OCI-LY7 (cell line): ENCODE measurements around the gene CFAP65. TPM values are rescaled to one million over a fixed set of nuclear protein-coding genes. Genes with fewer than 3 reads are reported as not detected.

Source experiments
- BruUV-seq: library from RNA; stranded (reverse); fragments of 400-500 nt; replicated peaks from 2 replicates; lab custom pipeline; 2021; lab: Mats Ljungman, UMichigan
- CTCF ChIA-PET: fragments of 300-600 bp; sonication (Branson Sonifier 250); formaldehyde crosslinking; loops from one replicate; lab custom pipeline; 2022; ENCODE audit warnings: antibody characterized with exemption; ENCODE audit not compliant: unreplicated experiment; lab: Charles Lee
- POLR2A ChIA-PET: fragments of 300-600 bp; sonication (Branson Sonifier 250); formaldehyde crosslinking; loops from one replicate; lab custom pipeline; 2022; ENCODE audit warnings: antibody characterized with exemption; lab: Charles Lee
- DNase-seq: peaks from one replicate; pipeline ENCODE4 v3.0.0-alpha.2; 2015; ENCODE audit warnings: low spot score
- H2AFZ ChIP-seq: fragments of 200-600 bp; sonication (generic), shearing (Covaris generic); 2 replicates; pipeline ENCODE4 v1.6.1; 2014; ENCODE audit warnings: mild to moderate bottlenecking, antibody characterized with exemption, low read length, moderate library complexity
- H3K27ac ChIP-seq: fragments of 200-600 bp; sonication (generic); 2 replicates; pipeline ENCODE4 v1.5.1; 2014; ENCODE audit warnings: mixed run types, low read depth, mild to moderate bottlenecking, moderate library complexity, low read length, inconsistent platforms; ENCODE audit not compliant: poor library complexity, severe bottlenecking
- H3K36me3 ChIP-seq: fragments of 200-600 bp; sonication (generic); 2 replicates; pipeline ENCODE4 v1.6.1; 2014; ENCODE audit warnings: mild to moderate bottlenecking, antibody characterized with exemption, low read length, moderate library complexity, mixed read lengths; ENCODE audit not compliant: insufficient read depth
- H3K4me1 ChIP-seq: fragments of 200-600 bp; sonication (generic); 2 replicates; pipeline ENCODE4 v1.5.1; 2014; ENCODE audit warnings: mild to moderate bottlenecking, low read length; ENCODE audit not compliant: insufficient read depth, poor library complexity, severe bottlenecking
- H3K4me2 ChIP-seq: fragments of 200-600 bp; sonication (generic); 2 replicates; pipeline ENCODE4 v1.6.1; 2014; ENCODE audit warnings: mild to moderate bottlenecking, low read length
- H3K4me3 ChIP-seq: fragments of 200-600 bp; sonication (generic); 2 replicates; pipeline ENCODE4 v1.5.1; 2014; ENCODE audit warnings: mild to moderate bottlenecking, low read depth, low read length; ENCODE audit not compliant: poor library complexity, severe bottlenecking
- H3K79me2 ChIP-seq: fragments of 200-600 bp; sonication (generic); 2 replicates; pipeline ENCODE4 v1.6.1; 2016; ENCODE audit warnings: low read depth, mild to moderate bottlenecking, low read length, moderate library complexity, mixed read lengths; ENCODE audit not compliant: insufficient read depth
- H3K9me2 ChIP-seq: fragments of 200-600 bp; sonication (generic); 2 replicates; pipeline ENCODE4 v1.6.1; 2016; ENCODE audit warnings: mild to moderate bottlenecking, low read length, mixed read lengths; ENCODE audit not compliant: insufficient read depth
- H3K9me3 ChIP-seq: fragments of 200-600 bp; sonication (generic); 2 replicates; pipeline ENCODE4 v1.6.1; 2014; ENCODE audit warnings: mild to moderate bottlenecking, mixed run types, low read length, mixed read lengths
- H4K20me1 ChIP-seq: fragments of 200-600 bp; sonication (generic); 2 replicates; pipeline ENCODE4 v1.6.1; 2014; ENCODE audit warnings: mild to moderate bottlenecking, antibody characterized with exemption, low read length, moderate library complexity, mixed read lengths; ENCODE audit not compliant: insufficient read depth
- CTCF ChIP-seq: fragments of 200-600 bp; sonication (generic); conservative IDR thresholded peaks from 2 replicates; pipeline ENCODE4 v1.5.1; 2014; ENCODE audit warnings: mild to moderate bottlenecking, antibody characterized with exemption, low read length, moderate library complexity, mixed read lengths
- EZH2phosphoT487 ChIP-seq: fragments of 200-600 bp; sonication (generic); IDR thresholded peaks from 2 replicates; pipeline ENCODE4 v1.6.1; 2018; ENCODE audit warnings: low read depth, borderline replicate concordance, mild to moderate bottlenecking, mixed run types, antibody characterized with exemption, low read length, moderate library complexity, mixed read lengths
- intact Hi-C: fragments of 100-400 bp; cut with micrococcal nuclease; formaldehyde crosslinking; loops from one replicate; pipeline ENCODE4 v1.10.0; 2022; ENCODE audit not compliant: unreplicated experiment
- total RNA-seq, 2 experiments: library from RNA; depleted of rRNA in 1 of 2; stranded (reverse); fragments of >200 nt in 1 of 2; shearing (Covaris generic) in 1 of 2; gene quantifications; 2 replicates each; pipeline ENCODE4 v1.2.3, GENCODE V29; 2014 to 2022

The CFAP65 gene
- total RNA-seq, 2 experiments from 2014 or later, result not detected

DNA sequence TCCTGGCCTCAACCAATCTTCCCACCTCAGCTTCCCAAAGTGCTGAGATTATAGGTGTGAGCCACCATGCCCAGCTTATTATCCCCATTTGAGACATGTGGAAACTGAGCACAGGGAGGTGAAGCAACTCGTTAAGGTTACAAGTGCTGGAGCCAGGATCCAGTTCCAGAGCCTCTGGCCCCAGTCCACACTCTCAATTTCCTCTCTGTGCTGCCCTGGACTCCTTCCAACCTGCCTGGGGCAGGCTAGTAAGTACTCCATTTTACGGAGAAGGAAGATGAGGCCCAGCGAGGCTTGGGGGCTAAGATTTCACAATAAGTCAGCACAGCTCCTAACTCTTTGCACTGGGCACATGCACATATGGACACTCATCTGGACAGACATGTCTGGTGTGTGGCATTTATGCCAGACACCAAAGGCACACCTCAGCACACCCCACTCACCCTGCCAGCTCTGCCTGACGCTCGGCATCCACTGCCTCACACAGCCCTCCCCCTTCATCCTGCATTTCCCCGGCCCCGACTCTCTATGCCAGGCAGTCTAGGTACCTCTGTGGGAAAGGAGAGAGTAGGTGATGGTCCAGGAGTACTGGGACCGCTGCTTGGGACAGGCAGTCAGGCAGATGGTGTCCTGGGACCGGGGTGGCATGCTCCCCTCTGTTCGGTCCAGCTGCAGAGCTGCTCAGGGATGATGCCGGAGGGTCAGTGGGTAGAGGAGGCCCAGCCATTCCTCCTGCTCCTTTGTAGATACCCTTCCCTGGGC lies 20.5 kb downstream of the CFAP65 start:
- Histone ChIP-seq H4K20me1 (no peaks in the 10 kb centered on the region), H3K4me2 (no peak overlapping the region), H3K79me2 (no peaks in the 10 kb centered on the region), H3K4me3 (no peak overlapping the region), H3K9me3 (no peaks in the 10 kb centered on the region), H3K36me3 (no peaks in the 10 kb centered on the region), H3K27ac (no peak overlapping the region), H3K9me2 (no peaks in the 10 kb centered on the region), H2AFZ (no peak overlapping the region), H3K4me1 (no peaks in the 10 kb centered on the region)
- POLR2A ChIA-PET, result no interaction called here
- DNase-seq, result no peak
- CTCF ChIA-PET, result no interaction called here
- no TSS peak for BruUV-seq
- intact Hi-C loops, result no loop called here
- TF ChIP-seq EZH2phosphoT487 (no peak), CTCF (no peak)

GRCh38 chr2:219019436-219019835 lies 21.9 kb downstream of the CFAP65 start:
- Histone ChIP-seq H3K79me2 (no peaks in the 10 kb centered on the region), H3K4me2 (no peak overlapping the region), H4K20me1 (no peaks in the 10 kb centered on the region), H3K36me3 (no peaks in the 10 kb centered on the region), H3K27ac (no peak overlapping the region), H3K4me3 (no peak overlapping the region), H2AFZ (no peak overlapping the region), H3K4me1 (no peaks in the 10 kb centered on the region), H3K9me2 (no peaks in the 10 kb centered on the region), H3K9me3 (no peaks in the 10 kb centered on the region)
- intact Hi-C loops, result no loop called here
- DNase-seq, result no peak
- no TSS peak for BruUV-seq
- TF ChIP-seq CTCF (no peak), EZH2phosphoT487 (no peak)
- ChIA-PET POLR2A (interaction anchor here (0.5 to 0.6 kb wide), 2 partner anchors 51 to 129 kb away, joined by 3 read pairs; no protein-coding TSS in a partner anchor), CTCF (interaction anchor here (0.7 kb wide), 1 partner anchor 10 kb away, joined by 3 read pairs; no protein-coding TSS in a partner anchor)

DNA sequence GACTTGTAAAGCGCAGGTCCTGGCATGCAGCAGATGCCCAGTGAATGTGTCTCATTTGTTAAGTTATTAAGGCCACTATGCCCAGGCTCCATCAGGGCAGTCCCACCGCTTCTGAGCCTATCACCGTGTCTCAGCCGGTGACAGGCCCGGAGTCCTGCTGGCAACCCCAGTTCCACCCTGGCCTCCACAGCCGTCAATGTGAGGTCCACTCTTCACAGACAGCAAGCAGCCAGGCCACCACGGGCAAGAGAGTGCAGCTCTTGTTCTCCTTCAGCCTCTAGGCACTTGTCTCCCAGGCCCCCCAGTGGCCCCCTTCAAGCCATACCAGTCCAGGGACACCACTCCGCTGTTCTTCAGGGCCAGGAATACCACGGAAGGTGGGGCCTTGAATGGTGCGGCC lies 22.6 kb downstream of the CFAP65 start:
- H3K9me2 ChIP-seq, result no peaks in the 10 kb centered on the region
- intact Hi-C loops, result no loop called here
- CTCF ChIA-PET, result no interaction called here
- TF ChIP-seq EZH2phosphoT487, result no peak
- DNase-seq, result no peak
- no peaks in the 10 kb centered on the region for H3K9me3 ChIP-seq
- H3K79me2 ChIP-seq, result no peaks in the 10 kb centered on the region
- POLR2A ChIA-PET, result no interaction called here
- BruUV-seq, result no TSS peak
- H2AFZ ChIP-seq, result no peak overlapping the region
- no peak overlapping the region for H3K4me3 ChIP-seq
- no peak overlapping the region for H3K4me2 ChIP-seq
- H3K4me1 ChIP-seq, result no peaks in the 10 kb centered on the region
- H3K36me3 ChIP-seq, result no peaks in the 10 kb centered on the region
- no peak overlapping the region for H3K27ac ChIP-seq
- H4K20me1 ChIP-seq, result no peaks in the 10 kb centered on the region
